ENCODE measurements around the gene OR6K3.

OR6K3 gene

DNA sequence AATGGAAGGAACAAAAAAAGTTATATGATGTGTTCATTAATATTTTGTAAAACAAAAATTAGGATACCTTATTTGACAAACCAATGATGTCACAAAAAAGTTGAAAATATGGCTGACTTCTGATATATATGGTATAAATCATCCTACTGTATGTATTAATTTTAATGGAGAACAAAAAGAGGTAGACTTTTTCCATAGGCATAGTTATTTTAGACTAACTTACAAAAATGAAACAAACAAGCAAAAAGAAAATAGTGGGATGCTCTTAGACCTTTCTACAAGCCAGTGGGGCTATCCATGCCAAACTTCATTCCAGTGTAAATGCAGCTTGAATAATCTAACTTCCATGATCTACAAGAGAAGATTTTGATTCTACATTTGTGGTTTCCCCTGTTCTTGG is 33.5 kb downstream of the OR6K3 start:
- no peak for DNase-seq (ENCODE audit: low read depth, low spot score)

DNA sequence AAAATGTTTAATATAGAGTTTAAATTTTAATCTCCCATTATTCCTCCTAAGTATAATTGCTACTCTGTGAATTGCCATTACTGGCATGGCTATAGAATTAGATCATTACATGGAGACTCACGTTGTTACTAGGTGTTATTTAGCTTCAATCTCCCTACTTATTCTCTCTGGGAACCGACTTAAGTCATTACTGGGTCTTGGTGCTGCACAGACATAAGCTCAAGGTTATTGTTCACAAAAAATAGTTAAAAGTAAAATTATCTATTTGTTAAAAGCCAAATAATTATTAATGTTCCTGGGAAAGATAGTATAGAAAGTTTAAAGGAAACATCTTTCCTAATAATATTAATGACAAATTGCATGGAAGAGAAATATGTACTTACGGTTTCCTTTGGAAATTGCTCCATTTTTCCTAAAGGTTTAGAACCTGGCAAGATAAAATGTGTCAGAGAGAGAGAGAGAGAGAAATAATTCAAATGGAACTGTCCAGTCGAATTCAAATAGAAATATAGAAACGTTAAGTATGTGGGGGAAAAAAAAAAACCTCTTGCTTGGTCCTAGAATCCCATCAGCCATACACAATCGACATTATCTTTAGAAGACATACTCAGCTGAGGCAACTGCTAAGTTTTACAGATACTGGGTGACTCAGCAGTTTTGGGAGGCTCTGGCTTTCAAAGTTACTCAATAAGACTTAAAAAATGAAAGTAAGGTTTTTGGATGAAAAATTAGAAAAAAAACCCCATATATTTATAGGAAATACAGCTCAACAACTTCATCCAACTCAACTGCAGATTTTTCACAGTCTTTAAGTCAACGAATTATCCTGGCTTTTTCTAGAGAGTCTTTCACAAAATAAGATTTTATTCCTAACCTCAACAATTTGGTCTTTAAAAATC is 34.2 kb downstream of the OR6K3 start, which contains the start of gene SPTA1:
Gene SPTA1 (minus strand): TSS at position 605 of the 899 bp plus-strand sequence. CDS start 198 bp downstream, at position 407.
- no peak for DNase-seq (ENCODE audit: low read depth, low spot score)

DNA sequence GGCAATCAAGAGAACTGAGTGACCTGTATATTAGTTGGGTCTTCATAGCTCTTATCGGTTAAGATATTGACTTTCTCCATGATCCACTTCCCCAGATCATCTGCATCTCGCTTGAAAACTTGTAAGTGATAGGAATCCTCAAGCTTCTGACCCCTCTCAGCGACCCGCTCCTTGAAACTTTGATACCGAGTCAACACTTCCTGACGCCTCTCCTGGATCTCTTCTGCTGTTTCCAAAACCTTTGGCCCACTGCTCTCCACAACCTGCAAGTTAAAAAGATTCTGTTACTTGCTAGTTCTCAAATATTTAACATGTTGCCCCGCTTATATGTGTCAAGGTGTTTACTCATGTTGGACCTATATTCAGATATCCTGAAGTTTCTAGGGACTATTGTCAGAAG is 35.4 kb downstream of the OR6K3 start:
- DNase-seq (ENCODE audit: low read depth, low spot score) = no peak

DNA sequence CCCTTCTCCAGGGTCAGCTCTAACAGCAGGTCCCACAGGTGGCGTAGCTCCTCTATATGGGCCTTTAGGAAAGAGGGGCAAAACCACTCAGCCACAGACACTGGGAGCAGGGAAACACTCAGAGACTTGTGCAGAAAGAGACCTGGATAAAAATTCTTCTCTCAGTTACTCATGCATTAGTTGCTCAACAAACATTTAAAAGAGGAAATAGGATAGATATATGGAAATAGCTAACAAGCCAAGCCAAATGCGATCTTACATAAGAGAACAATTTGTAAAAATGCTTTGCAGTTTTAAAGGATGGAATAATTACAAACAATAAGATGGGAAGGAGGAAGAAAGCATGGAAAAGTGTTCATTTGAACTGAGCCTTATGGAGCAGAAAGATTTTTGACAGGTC is 38.9 kb downstream of the OR6K3 start:
- DNase-seq (ENCODE audit: low read depth, low spot score) = no peak

DNA sequence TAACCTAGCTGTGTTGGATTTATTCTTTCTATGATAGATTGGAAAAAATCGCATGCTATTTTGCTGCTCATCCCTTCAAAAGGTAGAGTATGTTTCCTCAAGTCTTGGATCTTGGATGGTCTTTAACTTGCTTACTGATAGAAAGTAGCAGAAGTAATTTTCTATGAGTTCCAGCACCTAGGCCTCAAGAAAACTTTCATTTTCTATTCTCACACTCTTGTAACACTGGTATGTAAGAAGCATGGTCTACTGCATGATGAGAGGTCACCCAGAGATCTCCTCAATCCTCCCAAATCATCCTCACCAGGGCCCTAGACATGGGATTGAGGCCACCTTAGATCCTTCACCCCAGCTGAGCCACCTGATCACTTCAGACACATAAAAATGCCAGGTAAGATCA is 41.2 kb downstream of the OR6K3 start:
- no peak for DNase-seq (ENCODE audit: low read depth, low spot score)

DNA sequence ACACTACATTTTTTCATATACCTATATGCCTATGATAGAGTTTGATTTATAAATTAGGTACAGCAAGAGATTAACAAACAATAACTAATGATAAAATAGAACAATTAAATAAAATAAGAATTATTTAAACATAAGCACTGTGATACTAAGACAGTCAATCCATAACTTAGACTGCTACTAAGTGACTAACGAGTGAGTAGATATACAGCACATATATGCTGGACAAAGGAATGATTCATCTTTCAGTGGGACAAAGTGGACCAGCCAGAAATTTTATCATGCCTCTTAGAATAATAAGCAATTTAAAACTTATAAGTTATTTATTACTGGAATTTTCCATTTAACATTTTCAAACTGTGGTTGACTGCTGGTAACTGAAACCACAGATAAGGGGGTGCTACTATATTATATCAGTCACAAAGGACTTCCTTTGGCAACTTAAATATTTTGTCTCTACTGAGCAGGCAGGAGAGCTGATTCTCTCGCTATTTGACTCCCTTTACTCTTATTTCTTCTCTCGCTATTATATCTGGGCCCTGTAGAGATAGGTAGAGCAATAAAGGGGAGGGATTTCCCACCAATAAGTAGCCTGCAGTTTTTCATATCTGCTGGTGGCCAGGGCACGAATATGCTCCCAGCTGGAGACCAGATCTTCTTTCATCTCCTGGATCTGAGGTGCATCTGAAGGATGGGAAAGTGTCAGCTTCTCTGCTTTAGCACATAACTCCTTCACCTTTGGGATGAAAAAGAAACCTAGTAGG is 44.8 kb downstream of the OR6K3 start:
- DNase-seq (ENCODE audit: low read depth, low spot score) = no peak

DNA sequence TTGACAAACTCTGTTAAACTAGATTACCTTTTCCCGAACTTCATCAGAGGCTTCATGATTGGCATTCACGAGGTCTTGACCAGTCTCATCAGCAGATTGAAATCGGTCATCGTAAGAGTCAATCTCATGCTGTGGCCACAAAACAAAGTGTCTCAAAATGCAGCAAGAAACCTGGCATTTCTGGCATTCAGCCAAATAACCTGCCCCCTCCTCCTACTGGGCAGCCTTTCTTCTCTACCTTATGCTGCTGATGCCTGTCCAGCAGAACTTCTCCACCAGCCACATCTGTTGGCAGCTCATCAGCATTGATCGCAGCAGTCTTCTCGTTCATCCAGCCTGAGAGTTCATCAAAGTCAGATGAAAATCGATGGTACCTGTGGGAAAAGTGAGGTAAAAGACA is 46.2 kb downstream of the OR6K3 start:
- DNase-seq (ENCODE audit: low read depth, low spot score) = no peak

Data from activated naive CD8-positive, alpha-beta T cell treated with anti-CD3 and anti-CD28 coated beads, Interleukin-2, amount 50 U/mL, for 16 hours (primary cell).